ENCODE measurements around the gene ZDHHC20.

ZDHHC20 gene

DNA sequence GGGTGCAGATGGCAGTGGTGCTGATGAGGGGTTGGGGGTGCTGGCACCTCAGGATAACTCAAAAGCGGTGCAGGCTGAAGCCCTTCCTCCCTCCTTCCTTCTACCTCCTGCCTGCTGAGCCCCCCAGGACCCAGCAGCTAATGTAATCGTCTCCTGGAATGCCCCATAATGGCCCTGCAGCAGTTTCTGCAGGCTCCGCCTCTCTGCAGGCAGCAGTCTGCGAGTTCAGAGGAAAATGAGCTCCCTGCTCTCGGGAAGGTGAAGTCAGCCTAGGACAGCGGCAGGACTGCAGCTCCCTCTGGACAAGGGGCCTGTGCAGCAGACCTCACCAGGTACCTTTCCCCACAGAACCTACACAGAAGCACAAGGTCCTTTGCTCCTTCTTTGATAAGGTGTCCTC, 130.9 kb downstream of the ZDHHC20 start:
- TF ChIP-seq SUZ12 (IDR thresholded peaks at IDR 0.05) (no peak), ZNF384 (IDR thresholded peaks at IDR 0.05) (no peak), L3MBTL2 (conservative IDR thresholded peaks at IDR 0.05) (no peak), LEF1 (IDR thresholded peaks at IDR 0.05; ENCODE audit: borderline replicate concordance) (no peak), SP1 (IDR thresholded peaks at IDR 0.05) (no peak)
- ChIA-PET CTCF (no interaction called here), POLR2A (no interaction called here)
- no peak for DNase-seq (ENCODE audit: extremely low spot score)

DNA sequence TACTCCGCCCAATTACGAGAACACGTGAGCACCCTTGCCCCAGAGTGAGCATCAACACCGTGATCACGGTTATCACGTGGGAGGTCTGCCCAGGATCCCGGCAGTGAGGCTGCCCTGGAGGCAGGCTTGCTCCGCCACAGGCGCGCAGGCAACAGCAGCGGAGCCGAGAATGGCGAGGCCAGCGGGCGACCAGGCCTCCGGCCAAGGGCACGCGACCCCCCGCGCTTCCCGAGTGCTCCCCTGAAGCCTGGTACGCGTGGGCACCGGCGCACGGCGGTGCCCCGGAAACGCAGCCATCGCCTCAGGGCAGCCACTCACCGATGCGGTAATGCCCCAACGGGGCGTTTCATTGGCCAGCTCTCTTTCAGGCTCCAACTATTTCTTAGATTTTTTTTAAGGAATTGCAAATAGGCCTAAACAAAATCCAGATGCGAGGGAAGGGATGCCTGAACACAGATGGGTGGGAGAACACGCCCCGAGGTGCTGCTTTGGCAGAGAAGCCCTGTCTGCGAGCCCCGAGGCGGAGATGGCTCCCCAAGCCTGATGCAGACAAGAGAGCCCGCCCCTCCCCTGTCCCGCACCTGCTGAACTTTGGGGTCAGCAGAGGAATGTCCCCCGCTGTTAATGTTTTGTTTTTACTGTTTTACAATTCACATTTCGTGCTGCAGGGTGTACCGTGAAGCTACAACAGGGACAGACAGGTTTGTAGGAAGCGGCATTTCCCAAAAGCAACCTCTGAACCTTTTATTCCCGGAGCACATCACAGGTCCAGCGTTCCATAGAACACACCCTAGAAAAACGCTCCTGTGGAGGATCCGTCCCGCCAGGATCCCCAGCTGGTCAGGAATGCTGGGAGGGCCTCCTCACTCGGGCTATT, 132.7 kb downstream of the ZDHHC20 start:
- no peak for DNase-seq (ENCODE audit: extremely low spot score)
- TF ChIP-seq TARDBP (IDR thresholded peaks at IDR 0.05) (no peak), ZNF384 (IDR thresholded peaks at IDR 0.05) (no peak), FOXA1 (IDR thresholded peaks at IDR 0.05) (no peak), CTBP1 (IDR thresholded peaks at IDR 0.05; ENCODE audit: borderline replicate concordance) (no peak), FOXK2 (IDR thresholded peaks at IDR 0.05) (no peak), SP1 (IDR thresholded peaks at IDR 0.05) (no peak), FOXM1 (IDR thresholded peaks at IDR 0.05; ENCODE audit: borderline replicate concordance) (no peak), ARNT (IDR thresholded peaks at IDR 0.05) (no peak), L3MBTL2 (conservative IDR thresholded peaks at IDR 0.05) (no peak), HDGF (IDR thresholded peaks at IDR 0.05; ENCODE audit: borderline replicate concordance) (no peak), NFRKB (IDR thresholded peaks at IDR 0.05) (no peak)
- CTCF ChIA-PET: no interaction called here
- POLR2A ChIA-PET: no interaction called here

DNA sequence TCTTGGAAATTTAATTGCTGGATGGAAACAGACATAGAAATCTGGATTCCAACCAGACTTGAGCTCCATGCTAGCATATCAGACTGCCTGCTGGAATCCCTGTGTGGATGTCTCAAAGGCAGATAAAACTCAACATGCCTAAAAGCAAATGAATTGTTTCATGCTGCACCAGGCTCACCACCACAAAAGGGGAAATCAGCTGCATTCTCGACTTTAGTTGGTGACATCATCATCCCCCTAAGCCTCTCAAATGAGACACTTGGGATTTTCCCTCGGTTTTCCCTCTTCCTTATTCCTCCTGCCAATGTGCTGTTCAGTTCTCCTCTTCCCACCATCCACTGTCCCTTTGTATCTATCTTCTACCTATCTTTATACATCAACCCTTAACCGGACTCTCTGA, 134.3 kb downstream of the ZDHHC20 start:
- TF ChIP-seq ZNF384 (IDR thresholded peaks at IDR 0.05): no peak
- no peak for TF ChIP-seq SUZ12 (IDR thresholded peaks at IDR 0.05)
- TF ChIP-seq HDGF (IDR thresholded peaks at IDR 0.05; ENCODE audit: borderline replicate concordance): no peak
- TF ChIP-seq CTBP1 (IDR thresholded peaks at IDR 0.05; ENCODE audit: borderline replicate concordance): no peak
- ChIA-PET CTCF (no interaction called here), POLR2A (no interaction called here)
- no peak for DNase-seq (ENCODE audit: extremely low spot score)

DNA sequence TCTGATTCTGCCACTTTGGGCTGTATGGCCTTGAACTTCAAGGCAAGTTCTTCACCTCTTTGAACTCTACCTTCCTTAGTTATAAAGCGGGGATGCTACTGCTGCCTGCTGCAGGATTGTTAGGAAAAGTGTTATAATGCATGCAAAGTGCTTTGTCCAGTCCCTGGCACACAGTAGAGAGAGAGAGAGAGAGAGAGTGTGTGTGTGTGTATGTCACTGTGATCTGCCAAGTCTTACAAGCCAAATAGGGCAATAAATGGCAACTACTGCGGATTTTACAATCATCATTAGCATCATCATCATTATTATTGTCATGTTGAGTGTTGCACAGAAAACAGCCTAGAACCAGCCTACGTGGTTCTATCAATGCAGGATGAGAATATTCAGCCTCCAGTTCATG, 136.1 kb downstream of the ZDHHC20 start:
- DNase-seq (ENCODE audit: extremely low spot score): no peak
- POLR2A ChIA-PET: no interaction called here
- TF ChIP-seq CTBP1 (IDR thresholded peaks at IDR 0.05; ENCODE audit: borderline replicate concordance) (no peak), NFRKB (IDR thresholded peaks at IDR 0.05) (no peak), SP1 (IDR thresholded peaks at IDR 0.05) (no peak), FOXK2 (IDR thresholded peaks at IDR 0.05) (no peak), BHLHE40 (IDR thresholded peaks at IDR 0.05; ENCODE audit: borderline replicate concordance) (no peak), ELF4 (IDR thresholded peaks at IDR 0.05) (no peak), ZNF384 (IDR thresholded peaks at IDR 0.05) (no peak), TARDBP (IDR thresholded peaks at IDR 0.05) (no peak), FOXM1 (IDR thresholded peaks at IDR 0.05; ENCODE audit: borderline replicate concordance) (no peak), FOXA1 (IDR thresholded peaks at IDR 0.05) (no peak), L3MBTL2 (conservative IDR thresholded peaks at IDR 0.05) (no peak), SUZ12 (IDR thresholded peaks at IDR 0.05) (no peak), ARNT (IDR thresholded peaks at IDR 0.05) (no peak), LEF1 (IDR thresholded peaks at IDR 0.05; ENCODE audit: borderline replicate concordance) (no peak)
- TF ChIP-seq, protein P1, sequence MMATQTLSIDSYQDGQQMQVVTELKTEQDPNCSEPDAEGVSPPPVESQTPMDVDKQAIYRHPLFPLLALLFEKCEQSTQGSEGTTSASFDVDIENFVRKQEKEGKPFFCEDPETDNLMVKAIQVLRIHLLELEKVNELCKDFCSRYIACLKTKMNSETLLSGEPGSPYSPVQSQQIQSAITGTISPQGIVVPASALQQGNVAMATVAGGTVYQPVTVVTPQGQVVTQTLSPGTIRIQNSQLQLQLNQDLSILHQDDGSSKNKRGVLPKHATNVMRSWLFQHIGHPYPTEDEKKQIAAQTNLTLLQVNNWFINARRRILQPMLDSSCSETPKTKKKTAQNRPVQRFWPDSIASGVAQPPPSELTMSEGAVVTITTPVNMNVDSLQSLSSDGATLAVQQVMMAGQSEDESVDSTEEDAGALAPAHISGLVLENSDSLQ (IDR thresholded peaks at IDR 0.05): no peak
- CTCF ChIA-PET: no interaction called here

Data from HEK293T (cell line).